Gastroesophageal sphincter (tissue), 3 donors: Measurements from ENCODE around the gene MYL12A.

ENCODE experiments used
- POLR2A ChIP-seq, 2 donors: fragments of 450-650 bp; IDR thresholded peaks; one replicate each; pipeline ENCODE4 v1.6.1; 2017; ENCODE audit warnings: antibody characterized with exemption in 2 of 2, mild to moderate bottlenecking in 2 of 2, moderate library complexity in 1 of 2
- POLR2AphosphoS5 ChIP-seq: sonication (generic); formaldehyde crosslinking; IDR thresholded peaks from one replicate; pipeline ENCODE4 v1.6.1; 2017; ENCODE audit warnings: antibody characterized with exemption
- TF ChIP-seq, protein P1 (sequence below), 4 experiments: fragments of 200-600 bp in 2 of 4; fragments of 450-650 bp in 2 of 4; sonication (generic) in 1 of 4; IDR thresholded peaks; one replicate each; pipeline ENCODE4 v1.5.1; 2017 to 2019; ENCODE audit warnings: antibody characterized with exemption in 4 of 4, mild to moderate bottlenecking in 2 of 4, moderate library complexity in 2 of 4

DNA sequence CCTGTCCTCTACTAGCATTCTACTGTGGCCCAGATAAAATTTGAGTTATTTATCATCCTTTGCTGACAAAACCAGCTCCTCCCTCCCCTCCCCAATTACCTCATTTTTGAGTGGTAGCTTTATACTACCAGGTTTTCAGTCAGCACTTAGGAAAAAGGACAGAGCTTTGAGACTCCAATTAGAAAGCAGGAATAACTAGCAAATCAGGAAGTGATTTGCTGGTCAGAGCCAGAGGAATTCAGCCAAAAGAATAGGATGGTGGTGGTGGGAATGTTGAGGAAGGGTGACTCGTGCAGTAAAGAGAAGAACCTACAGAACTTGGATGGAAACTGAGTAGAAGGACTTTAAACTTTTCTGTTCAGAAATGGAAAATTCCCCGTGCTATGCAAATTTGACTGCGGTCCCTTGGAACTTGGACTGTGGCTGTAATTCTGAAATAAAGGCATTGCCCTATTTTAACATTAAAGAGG lies 18.0 kb downstream of the MYL12A start:
- TF ChIP-seq, protein P1, sequence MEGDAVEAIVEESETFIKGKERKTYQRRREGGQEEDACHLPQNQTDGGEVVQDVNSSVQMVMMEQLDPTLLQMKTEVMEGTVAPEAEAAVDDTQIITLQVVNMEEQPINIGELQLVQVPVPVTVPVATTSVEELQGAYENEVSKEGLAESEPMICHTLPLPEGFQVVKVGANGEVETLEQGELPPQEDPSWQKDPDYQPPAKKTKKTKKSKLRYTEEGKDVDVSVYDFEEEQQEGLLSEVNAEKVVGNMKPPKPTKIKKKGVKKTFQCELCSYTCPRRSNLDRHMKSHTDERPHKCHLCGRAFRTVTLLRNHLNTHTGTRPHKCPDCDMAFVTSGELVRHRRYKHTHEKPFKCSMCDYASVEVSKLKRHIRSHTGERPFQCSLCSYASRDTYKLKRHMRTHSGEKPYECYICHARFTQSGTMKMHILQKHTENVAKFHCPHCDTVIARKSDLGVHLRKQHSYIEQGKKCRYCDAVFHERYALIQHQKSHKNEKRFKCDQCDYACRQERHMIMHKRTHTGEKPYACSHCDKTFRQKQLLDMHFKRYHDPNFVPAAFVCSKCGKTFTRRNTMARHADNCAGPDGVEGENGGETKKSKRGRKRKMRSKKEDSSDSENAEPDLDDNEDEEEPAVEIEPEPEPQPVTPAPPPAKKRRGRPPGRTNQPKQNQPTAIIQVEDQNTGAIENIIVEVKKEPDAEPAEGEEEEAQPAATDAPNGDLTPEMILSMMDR (IDR thresholded peaks at IDR 0.05), result no peak
- no peak for TF ChIP-seq POLR2A (IDR thresholded peaks at IDR 0.05)
- TF ChIP-seq POLR2AphosphoS5, result no peak
